B cell (primary cell): ENCODE measurements around the gene NINL.

Experiments
- CTCF ChIP-seq: fragments of 200-600 bp; IDR thresholded peaks from one replicate; pipeline ENCODE4 v1.8.0; 2022; ENCODE audit warnings: antibody characterized with exemption, mild to moderate bottlenecking
- EZH2 ChIP-seq: IDR thresholded peaks from 2 replicates; pipeline ENCODE4 v1.6.1; 2012; ENCODE audit warnings: borderline replicate concordance, low read depth, mild to moderate bottlenecking, moderate library complexity, low read length; ENCODE audit not compliant: insufficient read depth, poor library complexity, severe bottlenecking

- TF ChIP-seq CTCF (no peak), EZH2 (no peak)
Measured at GRCh38 chr20:25514195-25514594, 71.1 kb downstream of the NINL start.
